CD14-positive monocyte (primary cell): ENCODE data around the gene MAPK1. TPM values are rescaled to one million over a fixed set of nuclear protein-coding genes. Genes with fewer than 3 reads are reported as not detected.
A peak's percentile ranks its signal among the peaks of the same experiment; 100 is the strongest.

Experiments used
- DNase-seq, 3 donors: peaks; one replicate each; pipeline ENCODE4 v3.0.0-alpha.2; 2011 to 2022
- H2AFZ ChIP-seq: 2 replicates; pipeline ENCODE4 v1.6.0; 2012; ENCODE audit warnings: mild to moderate bottlenecking, low read depth, low read length, inconsistent platforms; ENCODE audit not compliant: insufficient read depth, poor library complexity, severe bottlenecking
- H3K27ac ChIP-seq, 2 donors: 1 replicate in 1 of 2; 2 replicates in 1 of 2; pipeline ENCODE4 v1.5.1; 2012 to 2013; ENCODE audit warnings: low read length in 2 of 2, control low read depth in 1 of 2, inconsistent platforms in 1 of 2, low read depth in 1 of 2, mild to moderate bottlenecking in 1 of 2
- H3K27me3 ChIP-seq, 2 donors: one replicate each; pipeline versions ENCODE4 v1.6.0 to v1.6.1; 2011 to 2013; ENCODE audit warnings: low read length in 2 of 2; ENCODE audit not compliant: control insufficient read depth in 2 of 2, insufficient read depth in 2 of 2
- H3K36me3 ChIP-seq, 2 donors: replicated peaks in 1 of 2; 1 replicate in 1 of 2; 2 replicates in 1 of 2; pipeline versions ENCODE4 v1.5.1 to v1.6.1; 2012 to 2013; ENCODE audit warnings: low read length in 2 of 2, control low read depth in 1 of 2, inconsistent platforms in 1 of 2, mild to moderate bottlenecking in 1 of 2; ENCODE audit not compliant: insufficient read depth in 2 of 2, control insufficient read depth in 1 of 2
- H3K4me1 ChIP-seq, 2 donors: 1 replicate in 1 of 2; 2 replicates in 1 of 2; pipeline versions ENCODE4 v1.5.1 to v1.6.1; 2012 to 2013; ENCODE audit warnings: low read length in 2 of 2, control low read depth in 1 of 2, inconsistent platforms in 1 of 2, mild to moderate bottlenecking in 1 of 2, moderate library complexity in 1 of 2; ENCODE audit not compliant: insufficient read depth in 2 of 2, control insufficient read depth in 1 of 2
- H3K4me2 ChIP-seq: replicated peaks from 2 replicates; pipeline ENCODE3; 2012; ENCODE audit warnings: low read length, moderate library complexity, mild to moderate bottlenecking; ENCODE audit not compliant: poor library complexity, severe bottlenecking; ENCODE audit errors: extremely low read depth
- H3K4me3 ChIP-seq, 3 experiments: fragments of 200-600 bp in 1 of 3; sonication (generic) in 1 of 3; replicated peaks in 1 of 3; 1 replicate in 2 of 3; 2 replicates in 1 of 3; pipeline ENCODE4 v1.5.1; 2011 to 2013; ENCODE audit warnings: low read length in 3 of 3, mild to moderate bottlenecking in 3 of 3, control low read depth in 2 of 3, low read depth in 2 of 3, inconsistent platforms in 1 of 3, moderate library complexity in 1 of 3
- H3K79me2 ChIP-seq: 2 replicates; pipeline ENCODE4 v1.6.0; 2012; ENCODE audit warnings: mild to moderate bottlenecking, control low read depth, inconsistent platforms, low read length, moderate library complexity; ENCODE audit not compliant: insufficient read depth
- H3K9ac ChIP-seq: 2 replicates; pipeline ENCODE4 v1.6.0; 2017; ENCODE audit warnings: low read length, mild to moderate bottlenecking; ENCODE audit not compliant: insufficient read depth, poor library complexity, severe bottlenecking
- H3K9me3 ChIP-seq, 2 donors: replicated peaks in 1 of 2; 1 replicate in 1 of 2; 2 replicates in 1 of 2; pipeline versions ENCODE4 v1.5.1 to v1.6.1; 2012 to 2013; ENCODE audit warnings: low read length in 2 of 2, control low read depth in 1 of 2; ENCODE audit not compliant: control insufficient read depth in 1 of 2, insufficient read depth in 1 of 2
- H4K20me1 ChIP-seq: 2 replicates; pipeline ENCODE4 v1.6.0; 2012; ENCODE audit warnings: mild to moderate bottlenecking, low read length, control low read depth, moderate library complexity; ENCODE audit not compliant: insufficient read depth
- H3K27ac Mint-ChIP-seq, 7 donors: one replicate each; pipeline ENCODE4 v1.8.0; 2020; ENCODE audit warnings: mild to moderate bottlenecking in 7 of 7, mixed read lengths in 7 of 7, moderate library complexity in 6 of 7, inconsistent platforms in 2 of 7
- H3K27me3 Mint-ChIP-seq, 3 donors: one replicate each; pipeline ENCODE4 v1.8.0; 2021 to 2022; ENCODE audit warnings: low read depth in 3 of 3, mild to moderate bottlenecking in 3 of 3, mixed read lengths in 3 of 3, moderate library complexity in 3 of 3, inconsistent platforms in 1 of 3
- H3K36me3 Mint-ChIP-seq, 2 donors: one replicate each; pipeline ENCODE4 v1.8.0; 2020; ENCODE audit warnings: mixed read lengths in 2 of 2, inconsistent platforms in 1 of 2, mild to moderate bottlenecking in 1 of 2
- H3K4me1 Mint-ChIP-seq: one replicate; pipeline ENCODE4 v1.8.0; 2020; ENCODE audit warnings: mild to moderate bottlenecking, mixed read lengths
- H3K4me3 Mint-ChIP-seq, 2 donors: one replicate each; pipeline ENCODE4 v1.8.0; 2020; ENCODE audit warnings: mild to moderate bottlenecking in 2 of 2, mixed read lengths in 2 of 2, moderate library complexity in 1 of 2
- H3K9me3 Mint-ChIP-seq, 7 donors: one replicate each; pipeline ENCODE4 v1.8.0; 2020 to 2022; ENCODE audit warnings: mixed read lengths in 7 of 7, mild to moderate bottlenecking in 6 of 7, moderate library complexity in 6 of 7, inconsistent platforms in 2 of 7
- WGBS: methylation state at CpG from one replicate; pipeline ENCODE4 v1.1.5; 2013; ENCODE audit warnings: missing lambda C conversion rate; ENCODE audit not compliant: insufficient coverage; 5-methylcytosine and 5-hydroxymethylcytosine counted together
- intact Hi-C, 2 donors: fragments of 100-400 bp; cut with micrococcal nuclease; formaldehyde crosslinking; loops; one replicate each; pipeline versions ENCODE4 v1.15.0 to v1.15.1; 2023
- polyA plus RNA-seq, 3 donors: library from polyadenylated mRNA; depleted of rRNA in 1 of 3; unstranded in 2 of 3; stranded (reverse) in 1 of 3; fragments of 300-500 nt in 2 of 3; fragments of >200 nt in 1 of 3; fragmentation: Illumina TruSeq in 2 of 3; gene quantifications; 1 replicate in 2 of 3; 2 replicates in 1 of 3; pipeline ENCODE4 v1.2.3, GENCODE V29; 2012 to 2021
- TF ChIP-seq, protein P1 (sequence below): fragments of 200-600 bp; IDR thresholded peaks from one replicate; pipeline ENCODE4 v1.8.0; 2022; ENCODE audit warnings: antibody characterized with exemption, mild to moderate bottlenecking

The MAPK1 gene
- polyA plus RNA-seq, 3 donors: 47.0 to 148 (median 118) TPM

DNA sequence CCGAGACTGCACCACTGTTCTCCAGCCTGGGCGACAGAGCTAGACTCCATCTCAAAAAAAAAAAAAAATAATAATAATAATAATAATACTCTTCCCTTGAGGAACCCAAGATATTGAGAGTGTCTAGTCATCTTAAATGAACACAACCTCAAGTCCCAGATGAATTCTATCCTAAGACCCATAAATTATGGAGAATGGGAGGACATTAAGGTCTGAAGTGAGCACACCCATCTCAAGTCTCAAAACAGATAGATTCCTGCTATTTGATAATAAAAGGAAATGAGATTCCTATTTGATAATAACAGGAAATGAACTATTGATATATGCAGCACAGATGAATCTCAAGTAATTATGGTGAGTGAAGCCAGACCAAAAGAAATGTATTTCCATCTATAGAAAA lies 51.5 kb downstream of the MAPK1 start:
- Histone ChIP-seq H3K9ac (peak overlapping the region; percentile 77), H3K9me3 (no peaks in the 10 kb centered on the region), H3K36me3 (no peaks in the 10 kb centered on the region), H4K20me1 (peaks cover 26% of the 10 kb centered on the region), H2AFZ (no peak overlapping the region), H3K27me3 (no peaks in the 10 kb centered on the region), H3K4me1 (peaks cover 61 to 62% of the 10 kb centered on the region in 2 donors), H3K27ac (peak overlapping the region; percentile 54 to 98), H3K4me2 (peak overlapping the region; percentile 76), H3K79me2 (peaks cover 93% of the 10 kb centered on the region), H3K4me3 (peak overlapping the region in 1 of 3 experiments; percentile 70)
- Mint-ChIP-seq H3K4me3 (peak overlapping the region in 1 of 2 donors; percentile 60), H3K9me3 (peaks cover 0 to 4% (median 0%) of the 10 kb centered on the region in 7 donors), H3K36me3 (peaks cover 3 to 28% of the 10 kb centered on the region in 2 donors), H3K27me3 (no peaks in the 10 kb centered on the region), H3K27ac (peak overlapping the region; percentile 94 to 100 (median 100)), H3K4me1 (peaks cover 60% of the 10 kb centered on the region)
- intact Hi-C loops: loop anchor here in 1 of 2 donors (2.0 to 10.0 kb wide), 4 partner anchors 45 to 136 kb away; partner anchors contain the start of genes MAPK1 and PPM1F
- TF ChIP-seq, protein P1, sequence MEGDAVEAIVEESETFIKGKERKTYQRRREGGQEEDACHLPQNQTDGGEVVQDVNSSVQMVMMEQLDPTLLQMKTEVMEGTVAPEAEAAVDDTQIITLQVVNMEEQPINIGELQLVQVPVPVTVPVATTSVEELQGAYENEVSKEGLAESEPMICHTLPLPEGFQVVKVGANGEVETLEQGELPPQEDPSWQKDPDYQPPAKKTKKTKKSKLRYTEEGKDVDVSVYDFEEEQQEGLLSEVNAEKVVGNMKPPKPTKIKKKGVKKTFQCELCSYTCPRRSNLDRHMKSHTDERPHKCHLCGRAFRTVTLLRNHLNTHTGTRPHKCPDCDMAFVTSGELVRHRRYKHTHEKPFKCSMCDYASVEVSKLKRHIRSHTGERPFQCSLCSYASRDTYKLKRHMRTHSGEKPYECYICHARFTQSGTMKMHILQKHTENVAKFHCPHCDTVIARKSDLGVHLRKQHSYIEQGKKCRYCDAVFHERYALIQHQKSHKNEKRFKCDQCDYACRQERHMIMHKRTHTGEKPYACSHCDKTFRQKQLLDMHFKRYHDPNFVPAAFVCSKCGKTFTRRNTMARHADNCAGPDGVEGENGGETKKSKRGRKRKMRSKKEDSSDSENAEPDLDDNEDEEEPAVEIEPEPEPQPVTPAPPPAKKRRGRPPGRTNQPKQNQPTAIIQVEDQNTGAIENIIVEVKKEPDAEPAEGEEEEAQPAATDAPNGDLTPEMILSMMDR: no peak
- WGBS: no CpG with 5 or more reads among the region's 2 CpGs
- DNase-seq: peak in 1 of 3 donors; percentile 18

DNA sequence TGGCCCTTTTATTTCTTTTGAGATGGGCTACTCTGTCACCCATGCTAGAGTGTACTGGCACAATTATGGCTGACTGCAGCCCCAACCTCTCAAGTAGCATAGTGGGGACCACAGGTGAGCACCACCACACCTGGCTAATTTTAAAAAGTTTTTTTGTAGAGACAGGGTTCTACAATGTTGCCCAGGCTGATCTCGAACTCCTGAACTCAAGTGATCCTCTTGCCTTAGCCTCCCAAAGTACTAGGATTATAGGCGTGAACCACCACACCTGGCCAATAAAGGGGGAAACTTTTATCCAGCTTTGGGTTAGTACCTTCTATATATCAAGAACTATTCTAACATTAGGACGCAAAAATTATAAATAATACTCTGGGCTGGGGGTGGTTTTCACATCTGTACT lies 52.1 kb downstream of the MAPK1 start:
- intact Hi-C loops: loop anchor here in 1 of 2 donors (2.0 to 10.0 kb wide), 3 partner anchors 45 to 137 kb away; partner anchors contain the start of gene PPM1F
- H3K27ac ChIP-seq: peak overlapping the region; percentile 54 to 98
- H3K4me1 Mint-ChIP-seq: peaks cover 64% of the 10 kb centered on the region
- no peak overlapping the region for H3K4me3 Mint-ChIP-seq
- peaks cover 66 to 67% of the 10 kb centered on the region in 2 donors for H3K4me1 ChIP-seq
- no peak overlapping the region for H3K4me3 ChIP-seq
- no peak overlapping the region for H3K4me2 ChIP-seq
- peaks cover 20% of the 10 kb centered on the region for H4K20me1 ChIP-seq
- peak overlapping the region; percentile 79 to 100 (median 100) for H3K27ac Mint-ChIP-seq
- no peaks in the 10 kb centered on the region for H3K27me3 ChIP-seq
- H3K36me3 Mint-ChIP-seq: peaks cover 5 to 32% of the 10 kb centered on the region in 2 donors
- H3K9me3 Mint-ChIP-seq: peaks cover 0 to 4% (median 0%) of the 10 kb centered on the region in 7 donors
- WGBS: 100% methylated on average over 1 of the region's 3 CpGs
- H3K9ac ChIP-seq: no peak overlapping the region
- no peaks in the 10 kb centered on the region for H3K27me3 Mint-ChIP-seq
- no peak overlapping the region for H2AFZ ChIP-seq
- no peak for DNase-seq
- H3K9me3 ChIP-seq: no peaks in the 10 kb centered on the region
- TF ChIP-seq, protein P1: no peak
- H3K79me2 ChIP-seq: peaks cover 93% of the 10 kb centered on the region
- H3K36me3 ChIP-seq: no peaks in the 10 kb centered on the region
